Stimulated activated CD8-positive, alpha-beta memory T cell treated with anti-CD3 and anti-CD28 coated beads, Interleukin-15, amount 100 ng/mL, for 48 hours (primary cell): Measurements from ENCODE around the gene ETFDH.
"Not testable (repeated sequence)": the region's sequence is repeated elsewhere in the genome, so short reads cannot be mapped to it uniquely, and the experiment has no call there.

ENCODE experiments used
- DNase-seq, 2 donors: peaks; one replicate each; pipeline ENCODE4 v3.0.0-alpha.2; 2020; ENCODE audit warnings: low read depth in 2 of 2

The ETFDH gene

DNA sequence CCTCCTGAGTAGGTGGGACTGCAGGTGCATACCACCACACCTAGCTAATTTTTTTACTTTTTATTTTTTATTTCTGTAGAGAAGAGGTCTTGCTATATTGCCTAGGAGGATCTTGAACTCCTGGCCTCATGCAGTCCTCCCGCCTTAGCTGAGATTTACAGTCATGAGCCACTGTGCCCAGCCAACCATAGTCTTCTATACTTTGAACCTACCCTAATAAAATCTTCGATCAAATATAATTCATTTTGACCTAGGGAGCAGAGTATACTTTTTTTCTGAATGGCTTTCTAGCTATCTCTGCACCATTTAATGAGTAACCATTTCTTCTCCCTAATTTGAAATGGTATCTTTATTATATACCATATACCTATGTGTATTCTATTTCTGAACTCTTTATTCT lies 6.7 kb downstream of the ETFDH start:
- no peak for DNase-seq

DNA sequence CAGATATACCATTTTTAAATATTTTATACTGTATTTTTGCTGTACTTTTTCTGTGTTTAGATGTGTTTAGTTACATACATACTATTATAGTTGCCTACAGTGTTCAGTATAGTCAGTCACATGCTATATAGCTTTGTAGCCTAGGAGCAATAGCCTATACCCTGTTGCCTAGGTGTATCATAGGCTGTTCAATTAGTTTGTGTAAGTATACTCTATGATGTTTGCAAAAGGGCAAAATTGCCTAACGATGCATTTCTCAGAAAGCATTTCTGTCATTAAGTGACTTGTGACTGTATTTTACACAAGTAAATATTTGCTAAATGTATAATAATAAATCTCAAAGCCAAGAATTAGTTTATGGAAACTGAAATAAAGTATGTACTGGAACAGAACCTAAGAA lies 9.5 kb downstream of the ETFDH start:
- DNase-seq: no peak

DNA sequence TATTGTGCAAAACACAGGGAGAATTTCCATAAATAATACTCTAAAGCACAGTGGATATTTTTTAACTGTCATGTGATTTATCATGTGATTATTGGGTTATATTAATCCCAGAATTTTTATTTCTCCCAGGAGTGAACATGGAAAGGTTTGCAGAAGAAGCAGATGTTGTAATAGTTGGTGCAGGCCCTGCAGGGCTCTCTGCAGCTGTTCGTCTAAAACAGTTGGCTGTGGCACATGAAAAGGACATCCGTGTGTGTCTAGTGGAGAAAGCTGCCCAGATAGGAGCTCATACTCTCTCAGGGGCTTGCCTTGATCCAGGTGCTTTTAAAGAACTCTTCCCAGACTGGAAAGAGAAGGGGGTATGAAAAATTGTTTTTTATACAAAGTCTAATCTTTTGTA lies 10.0 kb downstream of the ETFDH start:
- no peak for DNase-seq

GRCh38 chr4:158688813-158689212 lies 16.7 kb downstream of the ETFDH start:
- DNase-seq: no peak

- DNase-seq: no peak
Measured at GRCh38 chr4:158704274-158704673, 32.2 kb downstream of the ETFDH start.

- no peak for DNase-seq
Measured at GRCh38 chr4:158710814-158711213, 38.7 kb downstream of the ETFDH start.

GRCh38 chr4:158712622-158713021 lies 40.5 kb downstream of the ETFDH start:
- DNase-seq: not testable (repeated sequence)

GRCh38 chr4:158714937-158715336 lies 42.8 kb downstream of the ETFDH start:
- DNase-seq: no peak

- DNase-seq: no peak
Measured at GRCh38 chr4:158715802-158716201, 43.7 kb downstream of the ETFDH start.

DNA sequence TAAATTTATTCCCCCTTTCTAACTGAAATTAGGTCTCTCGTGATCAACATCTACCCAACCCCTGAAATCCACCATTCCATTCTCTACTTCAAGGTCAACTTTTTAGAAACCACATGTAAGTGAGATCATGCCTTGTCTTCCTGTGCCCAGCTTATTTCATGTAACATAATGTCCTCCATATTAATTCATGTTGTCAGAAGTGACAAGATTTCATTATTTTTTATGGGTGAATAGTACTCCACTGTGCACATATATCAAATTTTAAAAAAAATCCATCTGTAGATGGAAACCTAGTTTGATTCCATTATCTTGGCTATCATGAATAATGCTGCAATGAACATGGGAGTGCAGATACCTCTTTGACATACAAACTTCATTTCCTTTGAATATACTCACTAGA lies 49.6 kb downstream of the ETFDH start:
- DNase-seq: no peak

GRCh38 chr4:158722291-158722916 lies 50.3 kb downstream of the ETFDH start:
- DNase-seq: no peak

GRCh38 chr4:158722917-158723793 lies 51.1 kb downstream of the ETFDH start, which contains the start of gene PPID:
Gene PPID, minus strand, starts transcription at chr4:158723396. Its CDS starts 108 bp downstream, at chr4:158723288.
- DNase-seq: peak; percentile 77 to 80

- DNase-seq: no peak
Measured at GRCh38 chr4:158724637-158725036, 52.5 kb downstream of the ETFDH start.

- DNase-seq: no peak
Measured at GRCh38 chr4:158726633-158727032, 54.5 kb downstream of the ETFDH start.

DNA sequence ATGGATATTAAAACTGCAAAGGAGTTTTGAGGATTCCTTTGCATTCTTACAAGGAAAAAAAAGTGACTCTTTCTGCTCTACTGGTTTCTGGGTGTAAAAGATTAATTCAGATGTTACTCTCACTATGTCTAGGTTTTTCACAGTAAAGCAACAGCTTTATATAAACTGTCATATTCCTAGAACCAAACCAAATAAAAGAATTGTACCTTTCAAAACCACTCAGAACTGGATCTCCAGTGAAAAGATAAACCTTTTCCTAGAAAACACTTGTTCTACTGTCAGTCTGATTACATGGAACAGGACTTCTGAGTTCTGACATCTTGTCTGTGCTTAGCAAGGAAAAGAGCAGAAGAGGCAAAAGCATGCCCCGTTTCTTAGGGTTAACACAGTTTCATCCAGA lies 56.1 kb downstream of the ETFDH start:
- DNase-seq: no peak

DNA sequence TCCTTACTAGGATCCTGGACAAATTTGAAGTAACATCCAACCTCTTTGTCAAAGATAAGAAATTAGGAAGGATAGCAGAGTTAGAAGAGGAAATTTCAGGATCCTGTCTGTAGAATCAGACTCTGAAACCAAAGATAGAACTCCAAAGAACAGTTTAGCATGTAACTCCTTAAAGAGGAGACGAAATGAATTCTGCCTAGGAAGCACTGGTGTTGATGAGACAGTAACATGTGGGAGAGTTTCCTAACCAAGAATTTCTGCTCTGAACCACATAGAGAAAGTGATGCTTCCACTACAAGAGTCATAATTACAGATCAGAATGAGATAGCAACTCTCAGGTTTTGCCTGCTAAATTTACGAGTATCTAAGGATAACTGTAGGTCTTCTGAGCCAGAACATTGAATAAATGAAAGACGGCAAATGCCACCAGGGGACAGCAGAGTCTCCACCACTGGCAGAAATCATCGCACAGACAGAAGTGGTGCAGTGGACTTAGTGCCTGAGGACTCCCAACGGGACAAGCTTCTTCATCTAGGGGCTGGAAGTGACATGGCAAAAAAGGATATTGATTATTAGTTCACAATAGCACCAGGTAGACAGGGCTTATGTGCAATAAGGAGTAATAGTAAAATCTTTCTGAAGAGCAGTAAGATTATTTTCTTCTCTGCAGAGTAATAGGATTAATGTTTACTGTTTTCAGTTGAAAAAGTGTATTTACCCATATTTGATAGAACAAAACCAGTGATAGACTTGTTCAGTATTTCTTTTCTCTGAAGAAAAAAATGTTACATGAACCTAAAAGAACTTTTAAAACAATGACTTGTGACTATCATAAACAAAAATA lies 57.8 kb downstream of the ETFDH start:
- DNase-seq: peak in 1 of 2 donors; percentile 49

- no peak for DNase-seq
Measured at GRCh38 chr4:158738866-158739265, 66.8 kb downstream of the ETFDH start.

DNA sequence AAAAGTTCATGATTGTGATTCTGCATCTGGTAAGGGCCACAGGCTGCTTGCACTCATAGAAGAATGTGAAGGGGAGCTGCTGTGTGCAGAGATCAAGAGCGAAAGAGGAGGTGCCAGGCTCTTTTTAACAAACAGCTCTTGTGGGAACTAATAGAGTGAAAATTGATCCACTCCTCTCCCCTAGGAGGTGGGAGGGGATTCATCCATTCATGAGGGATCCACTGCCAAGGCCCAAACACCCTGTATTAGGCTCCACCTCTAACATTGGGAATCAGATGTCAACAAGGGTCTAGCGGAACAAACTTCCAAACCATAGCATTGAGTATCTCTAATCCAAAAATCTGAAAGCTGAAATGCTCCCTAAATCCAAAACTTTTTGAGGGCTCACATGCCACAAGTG lies 67.5 kb downstream of the ETFDH start:
- no peak for DNase-seq

DNA sequence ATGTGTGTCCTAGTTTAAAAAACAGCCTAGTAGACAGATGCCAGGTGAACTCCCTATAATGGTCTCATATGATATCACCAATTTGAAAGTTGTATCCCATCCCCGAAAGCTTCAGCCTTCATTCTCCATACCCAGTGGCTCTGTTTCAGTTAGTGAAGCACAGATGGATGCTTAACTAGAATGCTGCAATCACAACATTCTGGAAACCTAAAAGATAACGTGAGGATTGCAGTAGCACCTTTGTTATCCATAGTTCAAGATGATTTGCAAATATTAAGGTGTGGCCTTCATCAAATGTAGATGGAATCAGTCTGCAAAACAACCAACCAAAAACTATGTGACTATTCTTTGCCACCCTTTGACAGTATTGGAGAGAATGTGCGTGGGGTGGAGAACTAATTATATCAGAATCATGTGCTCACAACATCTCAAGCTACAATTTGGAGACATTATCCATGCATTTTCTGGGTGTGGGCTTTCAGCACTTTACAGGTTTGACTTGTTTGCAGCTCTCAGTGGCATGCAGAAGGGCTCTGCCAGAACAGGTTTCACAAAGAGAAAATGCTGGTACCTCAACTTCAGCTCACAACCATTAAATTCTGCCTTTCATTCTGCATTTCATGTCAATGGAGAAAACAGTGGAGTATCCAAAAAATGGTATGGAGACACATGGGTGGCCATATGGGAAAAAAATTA lies 69.4 kb downstream of the ETFDH start:
- DNase-seq: no peak

- DNase-seq: not testable (repeated sequence)
Measured at GRCh38 chr4:158746537-158746936, 74.4 kb downstream of the ETFDH start.

- DNase-seq: no peak
Measured at GRCh38 chr4:158750379-158750778, 78.3 kb downstream of the ETFDH start.
